Mucosa of descending colon (tissue), 3 donors: ENCODE measurements around the gene AQP5. TPM values are rescaled to one million over a fixed set of nuclear protein-coding genes. Genes with fewer than 3 reads are reported as not detected.

Experiments used
- ATAC-seq: fragments of 200-7000 bp; cut with Tn5 transposase; one replicate; pipeline ENCODE4 v1.9.1; 2020; ENCODE audit warnings: mild to moderate bottlenecking, moderate library complexity
- DNase-seq, 3 donors: peaks; one replicate each; pipeline ENCODE4 v3.0.0-alpha.2; 2020
- H3K36me3 ChIP-seq: fragments of 200-600 bp; one replicate; pipeline ENCODE4 v1.8.0; 2021; ENCODE audit warnings: low read depth, mild to moderate bottlenecking
- H3K4me1 ChIP-seq: fragments of 200-600 bp; one replicate; pipeline ENCODE4 v1.8.0; 2021; ENCODE audit warnings: low read depth, mild to moderate bottlenecking
- H3K4me3 ChIP-seq: fragments of 200-600 bp; one replicate; pipeline ENCODE4 v1.8.0; 2021; ENCODE audit warnings: mild to moderate bottlenecking
- H3K9me3 ChIP-seq: fragments of 200-600 bp; one replicate; pipeline ENCODE4 v1.8.0; 2021; ENCODE audit warnings: mild to moderate bottlenecking
- CTCF ChIP-seq: fragments of 200-600 bp; IDR thresholded peaks from one replicate; pipeline ENCODE4 v1.8.0; 2022; ENCODE audit warnings: antibody characterized with exemption, mild to moderate bottlenecking
- intact Hi-C, 2 donors: fragments of 100-400 bp; cut with DNase I in 1 of 2; cut with micrococcal nuclease in 1 of 2; formaldehyde crosslinking; loops; one replicate each; pipeline versions ENCODE4 v1.11.0 to v1.11.1; 2022; cut with DNase I, micrococcal nuclease
- total RNA-seq, 3 donors: library from RNA; stranded (reverse); fragmentation: NEBNext Ultra II Directional in 2 of 3; extraction: Animal tissue kit (Norgen Biotek cat#: 25700) in 2 of 3; gene quantifications; one replicate each; pipeline versions ENCODE4 v1.2.1 to v1.2.4, GENCODE V29; 2021 to 2023
- donor health status: DM: no; HTN: no; CAD: no; lungs with moderate emphysema.
- donor health status: DM: no; HTN: no; CAD: no.
- donor health status: DM: no; HTN: yes; CAD: no.

The AQP5 gene
- total RNA-seq, 3 donors from 2014 or later: not detected

GRCh38 chr12:49923035-49923644, 38.5 kb upstream of the AQP5 start:
- intact Hi-C loops: no loop called here
- Histone ChIP-seq H3K36me3 (no peaks in the 10 kb centered on the region), H3K9me3 (no peaks in the 10 kb centered on the region), H3K4me1 (no peaks in the 10 kb centered on the region), H3K4me3 (no peak overlapping the region)
- ATAC-seq: no peak
- TF ChIP-seq CTCF: no peak
- no peak for DNase-seq

DNA sequence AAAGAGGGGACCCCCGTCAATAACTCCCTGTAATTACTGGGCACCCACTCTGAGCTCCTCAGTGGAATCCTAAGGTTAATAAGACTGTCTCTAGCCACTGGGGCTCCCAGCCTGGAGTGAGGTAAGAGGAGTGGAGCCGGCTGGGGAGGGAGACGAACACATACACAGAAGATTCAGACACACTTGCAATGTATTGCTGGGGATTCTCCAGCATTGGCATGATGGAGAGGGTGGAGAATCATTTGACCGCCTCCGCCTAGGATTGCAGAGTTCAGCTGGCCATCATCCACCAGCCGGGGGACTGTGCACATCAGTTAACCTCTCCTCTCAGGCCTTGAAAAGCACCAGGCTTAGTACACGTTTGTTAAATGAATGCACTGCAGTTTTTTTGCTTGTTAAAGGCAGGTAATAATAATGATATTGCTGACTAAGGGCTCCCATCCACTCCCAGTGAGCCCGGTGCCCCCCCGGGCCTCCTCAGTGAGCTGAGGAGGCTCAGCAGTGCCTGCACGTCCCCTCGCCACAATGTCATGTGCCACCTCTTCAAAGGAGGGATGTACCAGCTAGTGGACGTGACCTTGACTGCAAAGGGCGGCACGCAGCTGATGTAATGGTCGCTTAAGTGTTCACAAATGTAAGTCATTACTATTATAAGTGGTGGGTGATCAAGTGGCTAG, 37.7 kb upstream of the AQP5 start:
- H3K36me3 ChIP-seq: no peaks in the 10 kb centered on the region
- H3K4me1 ChIP-seq: no peaks in the 10 kb centered on the region
- no peaks in the 10 kb centered on the region for H3K9me3 ChIP-seq
- no peak overlapping the region for H3K4me3 ChIP-seq
- TF ChIP-seq CTCF: no peak
- no peak for DNase-seq
- ATAC-seq: no peak
- intact Hi-C loops: no loop called here

GRCh38 chr12:49924628-49925246, 36.9 kb upstream of the AQP5 start:
- ATAC-seq: no peak
- intact Hi-C loops: no loop called here
- TF ChIP-seq CTCF: no peak
- H3K36me3 ChIP-seq: no peaks in the 10 kb centered on the region
- no peak for DNase-seq
- H3K4me3 ChIP-seq: no peak overlapping the region
- no peaks in the 10 kb centered on the region for H3K9me3 ChIP-seq
- no peaks in the 10 kb centered on the region for H3K4me1 ChIP-seq

- H3K4me1 ChIP-seq: no peaks in the 10 kb centered on the region
- no peaks in the 10 kb centered on the region for H3K9me3 ChIP-seq
- intact Hi-C loops: no loop called here
- no peak overlapping the region for H3K4me3 ChIP-seq
- no peaks in the 10 kb centered on the region for H3K36me3 ChIP-seq
- TF ChIP-seq CTCF: no peak
- no peak for DNase-seq
- no peak for ATAC-seq
Observed at GRCh38 chr12:49925433-49926204, 36.1 kb upstream of the AQP5 start.

GRCh38 chr12:49928471-49928870, 33.2 kb upstream of the AQP5 start:
- no peak overlapping the region for H3K4me3 ChIP-seq
- no peaks in the 10 kb centered on the region for H3K9me3 ChIP-seq
- intact Hi-C loops: no loop called here
- DNase-seq (no peak), ATAC-seq (no peak)
- H3K4me1 ChIP-seq: no peaks in the 10 kb centered on the region
- no peaks in the 10 kb centered on the region for H3K36me3 ChIP-seq
- no peak for TF ChIP-seq CTCF
